Heart left ventricle (tissue), 13 donors: Measurements from ENCODE around the gene QSOX1.

Experiments used
- POLR2A ChIP-seq, 2 donors: fragments of 450-650 bp; IDR thresholded peaks; one replicate each; pipeline ENCODE4 v1.6.1; 2017; ENCODE audit warnings: antibody characterized with exemption in 2 of 2, mild to moderate bottlenecking in 2 of 2, moderate library complexity in 2 of 2
- TF ChIP-seq, protein P1 (sequence below), 12 donors: fragments of 200-600 bp; sonication (generic) in 4 of 12; IDR thresholded peaks; one replicate each; pipeline versions ENCODE4 v1.5.0 to v1.8.0; 2018 to 2022; ENCODE audit warnings: antibody characterized with exemption in 12 of 12, mild to moderate bottlenecking in 5 of 12
- donor health status: ischemic (EF 13 %, LVEDD 7.1; RV severe dilation, severe dysfunction).
- donor health status: DM: no; HTN: yes; CAD: no.
- donor health status: DM: no; HTN: no; CAD: no.
- donor health status: ischemic (EF 25% LVEDD 6.9; RV normal size, moderate dysfunction).
- donor health status: ischemic (EF 25% LVEDD 5.7; RV mildly dilated, moderate dysfunction).
- donor health status: ischemic (EF 35%, LVEDD 5.7; RV mildly dilated, moderate dysfunction).
- donor health status: nonischemic (EF 11% LVEDD 7.7; RV severe dilation, severe dysfunction).
- donor health status: DM: yes; HTN: yes; CAD: no.
- donor health status: PGD.
- donor health status: ischemic (EF 29% LVEDD 5.4; RV normal size, mild dysfunction).
- donor health status: nonischemic (EF 23%, LVEDD 6.1; RV moderate dilation, normal function).

DNA sequence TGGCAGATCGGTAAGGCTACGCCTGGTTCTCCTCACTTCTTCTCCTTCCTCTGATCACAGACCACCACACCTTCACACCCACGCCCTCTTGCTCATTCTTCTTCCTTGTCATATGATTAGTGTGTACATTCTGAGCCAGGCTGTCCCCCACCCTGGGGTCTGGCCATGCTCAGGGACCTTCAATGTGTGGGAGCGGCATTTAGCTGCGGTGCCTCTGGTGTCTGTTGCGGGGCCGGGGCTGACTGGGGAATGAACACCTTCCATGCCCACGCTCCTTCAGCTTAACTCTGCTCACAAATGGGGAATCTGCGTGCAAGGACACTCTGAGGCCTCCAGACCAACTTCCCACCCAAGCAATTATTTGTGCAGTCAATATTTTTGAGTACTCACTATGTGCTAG lies 29.4 kb downstream of the QSOX1 start:
- TF ChIP-seq, protein P1, sequence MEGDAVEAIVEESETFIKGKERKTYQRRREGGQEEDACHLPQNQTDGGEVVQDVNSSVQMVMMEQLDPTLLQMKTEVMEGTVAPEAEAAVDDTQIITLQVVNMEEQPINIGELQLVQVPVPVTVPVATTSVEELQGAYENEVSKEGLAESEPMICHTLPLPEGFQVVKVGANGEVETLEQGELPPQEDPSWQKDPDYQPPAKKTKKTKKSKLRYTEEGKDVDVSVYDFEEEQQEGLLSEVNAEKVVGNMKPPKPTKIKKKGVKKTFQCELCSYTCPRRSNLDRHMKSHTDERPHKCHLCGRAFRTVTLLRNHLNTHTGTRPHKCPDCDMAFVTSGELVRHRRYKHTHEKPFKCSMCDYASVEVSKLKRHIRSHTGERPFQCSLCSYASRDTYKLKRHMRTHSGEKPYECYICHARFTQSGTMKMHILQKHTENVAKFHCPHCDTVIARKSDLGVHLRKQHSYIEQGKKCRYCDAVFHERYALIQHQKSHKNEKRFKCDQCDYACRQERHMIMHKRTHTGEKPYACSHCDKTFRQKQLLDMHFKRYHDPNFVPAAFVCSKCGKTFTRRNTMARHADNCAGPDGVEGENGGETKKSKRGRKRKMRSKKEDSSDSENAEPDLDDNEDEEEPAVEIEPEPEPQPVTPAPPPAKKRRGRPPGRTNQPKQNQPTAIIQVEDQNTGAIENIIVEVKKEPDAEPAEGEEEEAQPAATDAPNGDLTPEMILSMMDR (IDR thresholded peaks at IDR 0.05), result no peak
- no peak for TF ChIP-seq POLR2A (IDR thresholded peaks at IDR 0.05)
